ENCODE data around the gene CCR1.
"Not testable (repeated sequence)": the region's sequence is repeated elsewhere in the genome, so short reads cannot be mapped to it uniquely, and the experiment has no call there.

CCR1 gene

GRCh38 chr3:46212101-46212500, 4.0 kb upstream of the CCR1 start:
- DNase-seq (ENCODE audit: low read depth in 2 of 2) = no peak

DNA sequence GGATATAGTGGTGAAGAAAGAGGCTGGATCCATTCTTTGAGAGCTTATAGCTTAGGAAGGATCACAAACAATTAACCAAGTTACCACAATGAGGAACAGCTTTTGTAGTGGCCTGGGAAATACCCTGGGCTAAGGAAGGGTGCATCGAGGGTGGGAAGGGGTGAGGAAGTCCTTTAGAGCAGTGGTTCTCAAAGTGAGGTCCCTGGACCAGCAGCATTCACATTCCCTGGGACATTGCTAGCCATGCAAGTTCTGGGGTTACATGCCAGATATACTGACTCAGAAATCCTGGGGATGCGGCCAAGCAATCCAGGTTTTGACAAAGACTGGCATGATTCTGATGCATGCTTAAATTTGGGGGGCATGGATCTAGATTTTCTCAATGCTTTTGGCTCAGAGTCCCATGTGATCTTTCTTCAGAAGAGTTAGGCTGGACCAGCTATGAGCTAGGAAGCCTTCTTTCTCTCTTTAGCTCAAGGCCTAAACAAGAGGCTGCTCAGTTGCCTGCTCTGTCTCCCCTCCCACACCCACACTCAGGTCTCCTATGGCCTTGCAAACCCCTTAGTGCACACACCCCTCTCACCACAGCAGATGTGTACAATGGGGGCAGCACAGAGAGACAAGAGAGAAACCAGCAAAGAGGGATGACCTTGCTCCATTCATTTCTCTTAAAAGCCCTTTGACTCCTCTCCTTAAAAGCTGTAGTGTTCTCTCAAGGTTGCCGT, 1.8 kb upstream of the CCR1 start:
- no peak for DNase-seq (ENCODE audit: low read depth in 2 of 2)

- no peak for DNase-seq (ENCODE audit: low read depth in 2 of 2)
Observed at GRCh38 chr3:46209053-46209452, 940 bp upstream of the CCR1 start.

- DNase-seq (ENCODE audit: low read depth in 2 of 2) = not testable (repeated sequence)
Observed at GRCh38 chr3:46207514-46207913, 599 bp downstream of the CCR1 start.

GRCh38 chr3:46206282-46207015, 1.7 kb downstream of the CCR1 start:
- DNase-seq (ENCODE audit: low read depth in 2 of 2) = no peak

DNA sequence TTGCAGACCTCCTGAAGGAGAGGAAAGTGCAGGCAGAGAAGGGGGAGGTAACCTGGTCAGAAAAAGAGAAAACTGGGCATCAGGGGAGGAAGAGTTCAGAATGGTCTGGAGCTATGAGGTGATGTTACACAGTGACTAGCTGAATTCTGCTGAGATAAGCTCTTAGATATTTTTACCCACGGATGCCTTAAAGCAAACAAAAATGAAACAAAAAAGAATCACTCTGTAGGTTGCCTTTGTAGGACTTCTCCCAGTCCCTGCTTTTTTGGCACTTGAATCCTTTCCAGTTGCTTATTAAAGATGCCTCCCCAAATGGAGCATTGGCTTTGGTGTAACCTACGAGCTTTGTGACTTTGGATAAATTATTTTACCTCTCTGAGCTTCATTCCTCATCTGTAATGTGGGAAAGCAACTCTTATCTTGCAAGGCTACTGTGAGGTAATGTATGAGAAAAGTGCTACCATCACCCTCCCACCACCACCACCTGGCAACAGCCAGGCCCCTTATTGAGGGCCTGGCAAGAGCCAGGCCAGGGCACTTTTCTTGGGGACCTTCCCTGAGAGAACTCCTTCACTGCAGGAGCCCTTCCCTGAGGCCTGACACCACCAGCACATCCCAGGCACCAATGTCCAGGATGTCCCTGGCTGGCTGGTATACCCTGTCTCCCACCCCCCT, 2.7 kb downstream of the CCR1 start:
- DNase-seq (ENCODE audit: low read depth in 2 of 2) = no peak

- DNase-seq (ENCODE audit: low read depth in 2 of 2) = no peak
Observed at GRCh38 chr3:46203681-46204080, 4.4 kb downstream of the CCR1 start.

- no peak for DNase-seq (ENCODE audit: low read depth in 2 of 2)
Observed at GRCh38 chr3:46202535-46202934, 5.6 kb downstream of the CCR1 start.

GRCh38 chr3:46200790-46201189, 7.3 kb downstream of the CCR1 start:
- DNase-seq (ENCODE audit: low read depth in 2 of 2) = no peak

DNA sequence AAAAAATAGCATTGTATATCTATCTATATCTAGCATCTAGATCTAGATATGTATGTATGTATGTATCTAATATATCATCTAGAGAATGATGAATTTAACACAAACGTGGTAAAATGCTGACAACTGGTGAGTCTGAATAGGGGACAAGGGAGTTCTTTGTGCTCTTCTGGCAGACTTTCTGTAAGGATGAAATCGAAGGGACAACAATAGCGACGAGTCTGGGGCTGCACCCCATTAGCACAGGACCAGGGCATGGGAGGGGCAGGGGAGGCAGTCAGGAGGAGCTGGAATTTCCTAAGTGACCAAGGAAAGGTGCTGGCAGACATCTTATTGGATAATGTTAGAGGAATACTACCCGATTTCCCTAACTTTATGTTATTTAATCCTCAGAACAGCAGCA, 7.9 kb downstream of the CCR1 start:
- no peak for DNase-seq (ENCODE audit: low read depth in 2 of 2)

- no peak for DNase-seq (ENCODE audit: low read depth in 2 of 2)
Observed at GRCh38 chr3:46196261-46196957, 11.7 kb downstream of the CCR1 start.

GRCh38 chr3:46194868-46195553, 13.1 kb downstream of the CCR1 start:
- DNase-seq (ENCODE audit: low read depth in 2 of 2) = no peak

GRCh38 chr3:46193436-46193835, 14.7 kb downstream of the CCR1 start:
- no peak for DNase-seq (ENCODE audit: low read depth in 2 of 2)

DNA sequence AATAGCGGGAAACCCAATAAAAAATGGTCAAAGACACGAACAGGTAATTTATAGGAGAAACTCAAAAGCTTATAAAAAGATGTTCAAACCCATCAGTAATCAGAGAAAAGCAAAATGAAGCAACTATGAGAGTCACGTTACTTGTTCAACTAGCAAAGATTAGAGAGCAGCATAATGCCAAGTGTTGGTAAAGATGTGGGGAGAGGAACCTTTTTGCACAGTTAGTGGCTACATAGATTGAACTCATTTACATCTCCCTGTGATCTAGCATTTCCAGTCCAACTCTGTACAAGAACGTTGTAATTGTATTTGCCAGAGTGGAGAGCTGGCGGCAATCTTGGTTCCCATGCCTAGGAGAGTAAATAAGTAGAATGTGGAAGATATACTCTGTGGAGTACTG, 15.2 kb downstream of the CCR1 start:
- DNase-seq (ENCODE audit: low read depth in 2 of 2) = no peak

DNA sequence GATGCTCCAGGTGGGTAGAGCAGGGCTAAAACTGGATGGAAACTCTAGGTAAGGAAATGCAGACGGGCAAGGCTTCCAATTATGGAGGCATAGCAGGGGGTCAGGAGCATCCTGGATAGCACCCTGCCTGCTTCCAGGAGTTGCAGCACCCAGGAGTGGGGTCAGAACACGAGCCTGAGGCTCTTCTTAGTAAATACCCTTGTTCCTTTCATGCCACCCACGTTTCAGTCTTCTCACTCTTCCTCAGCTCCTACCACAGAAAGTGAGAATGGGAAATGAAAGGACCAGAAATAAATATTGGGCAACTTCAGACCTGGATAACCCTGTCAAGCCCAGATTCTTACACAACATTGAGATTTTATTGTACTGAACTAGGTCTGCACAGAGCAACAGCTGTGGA, 16.4 kb downstream of the CCR1 start:
- no peak for DNase-seq (ENCODE audit: low read depth in 2 of 2)

DNA sequence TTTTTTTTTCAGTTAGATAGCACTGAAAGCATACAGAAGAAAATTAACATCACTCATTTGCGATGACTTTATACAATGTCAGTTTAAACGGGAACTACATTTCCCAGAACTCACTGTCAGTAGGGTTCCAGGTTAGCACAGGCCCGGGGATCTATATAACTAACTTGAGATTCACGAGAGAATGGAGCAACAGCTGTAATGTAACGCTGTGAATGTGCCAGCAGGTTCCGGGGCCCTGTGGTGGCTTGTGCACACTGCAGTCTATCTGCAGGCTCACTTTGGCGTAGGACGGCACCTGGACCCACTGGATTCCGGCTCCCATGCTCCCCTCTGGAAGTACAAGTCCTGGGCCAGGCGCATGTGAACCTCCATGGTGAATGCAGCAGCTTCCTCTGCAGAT, 19.4 kb downstream of the CCR1 start:
- no peak for DNase-seq (ENCODE audit: low read depth in 2 of 2)

DNA sequence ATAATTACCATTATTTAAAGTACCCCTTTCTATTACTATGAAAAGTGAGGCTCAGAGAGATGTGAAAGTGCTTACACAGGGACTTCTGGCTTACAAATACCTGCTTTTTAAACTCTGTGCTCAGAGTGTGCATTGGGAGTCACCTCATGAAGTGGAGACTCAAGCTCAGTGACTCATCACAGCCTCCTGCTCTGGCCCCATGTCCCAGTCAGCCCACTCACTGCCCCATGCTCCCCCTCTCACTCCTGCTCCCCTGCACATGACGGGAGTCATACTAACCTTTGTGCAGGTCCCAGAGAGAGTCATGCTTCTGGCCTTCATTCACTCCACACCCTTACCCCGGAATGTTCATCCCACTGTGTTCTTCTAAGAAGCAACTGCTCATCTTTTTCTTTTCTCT, 20.2 kb downstream of the CCR1 start:
- DNase-seq (ENCODE audit: low read depth in 2 of 2) = no peak

GRCh38 chr3:46187341-46187700, 20.8 kb downstream of the CCR1 start:
- no peak for DNase-seq (ENCODE audit: low read depth in 2 of 2)

DNA sequence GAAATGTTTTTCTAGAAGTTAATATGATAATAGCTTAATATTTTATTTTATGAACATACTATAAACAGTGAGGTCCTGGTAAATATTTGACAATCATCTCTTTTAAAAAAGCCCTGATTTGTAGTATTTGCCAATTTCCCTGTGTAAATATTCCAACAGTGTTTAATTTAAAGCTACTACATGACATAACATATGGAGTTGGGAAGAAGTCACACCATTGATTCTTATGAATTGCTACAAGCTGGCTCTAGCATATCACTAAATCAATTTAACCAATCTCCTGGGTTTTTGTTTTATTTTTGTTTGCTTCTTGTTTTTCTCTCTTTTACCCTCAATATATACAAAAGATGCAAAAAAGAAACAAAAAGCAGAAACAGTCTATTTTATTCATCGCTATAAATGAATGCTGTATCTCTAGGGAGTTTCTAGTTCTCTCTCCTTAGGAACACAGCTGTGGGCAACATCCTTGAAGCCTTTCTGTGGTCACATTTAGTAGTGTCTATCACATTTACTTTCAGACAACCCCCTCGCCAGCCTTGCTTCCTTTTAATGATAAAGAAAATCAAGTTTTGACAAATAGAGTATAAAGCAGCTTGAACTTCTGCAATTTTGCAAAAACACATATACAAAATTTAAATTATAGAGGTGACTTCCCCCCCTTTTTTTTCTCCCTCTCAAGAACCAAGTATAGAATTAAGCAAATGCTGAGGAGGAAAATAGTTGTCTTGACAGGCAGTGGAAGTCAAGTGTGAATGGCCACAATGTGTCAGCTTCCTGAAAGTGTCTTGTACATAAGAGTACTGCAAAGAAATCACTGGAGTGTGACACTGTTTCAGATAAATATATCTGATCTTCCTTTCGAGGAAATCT, 21.4 kb downstream of the CCR1 start:
- no peak for DNase-seq (ENCODE audit: low read depth in 2 of 2)

DNA sequence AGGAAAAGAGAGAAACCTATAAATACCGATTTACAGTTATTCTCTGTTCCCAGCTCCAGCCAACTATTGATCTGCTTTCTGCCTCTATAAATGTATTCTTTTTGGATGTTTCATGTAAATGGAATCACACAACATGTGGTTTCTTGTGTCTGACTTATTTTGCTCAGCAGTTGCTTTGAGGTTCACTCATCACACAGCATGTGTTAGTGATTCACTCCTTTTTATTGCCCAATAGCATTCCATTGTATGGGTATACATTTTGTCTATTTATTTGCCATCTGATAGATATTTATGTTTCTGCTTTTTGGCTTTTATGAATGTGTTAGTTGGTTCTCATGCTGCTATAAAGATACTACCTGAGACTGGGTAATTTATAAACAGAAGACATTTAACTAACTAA, 23.6 kb downstream of the CCR1 start:
- DNase-seq (ENCODE audit: low read depth in 2 of 2) = peak; percentile 47 to 55

DNA sequence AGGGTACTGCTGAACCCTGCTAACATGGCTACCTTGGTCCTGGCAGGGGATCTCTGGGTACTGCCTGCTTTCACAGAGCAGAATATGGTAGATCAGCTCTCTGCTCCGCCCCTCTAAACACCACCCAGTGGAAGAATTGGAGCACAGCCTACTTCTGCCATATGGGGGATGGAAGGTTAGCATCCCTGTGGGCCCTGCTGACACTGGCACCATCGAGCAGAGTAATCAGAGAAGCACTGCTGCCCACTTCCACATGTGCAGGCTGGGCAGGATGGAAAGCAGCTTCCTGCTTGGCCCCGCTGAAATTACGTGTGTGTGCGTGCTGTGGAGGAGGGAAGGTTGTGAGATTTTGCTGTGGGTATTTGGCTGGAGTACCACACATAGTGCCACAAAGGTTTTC, 24.8 kb downstream of the CCR1 start:
- no peak for DNase-seq (ENCODE audit: low read depth in 2 of 2)
